ENCODE results near the gene CHST14.

The CHST14 gene

GRCh38 chr15:40463279-40463678, 7.5 kb upstream of the CHST14 start:
- no peak for DNase-seq (ENCODE audit: low spot score)

GRCh38 chr15:40463886-40464545, 6.8 kb upstream of the CHST14 start:
- DNase-seq (ENCODE audit: low spot score) = no peak

- DNase-seq (ENCODE audit: low spot score) = no peak
Measured at GRCh38 chr15:40464595-40465185, 6.1 kb upstream of the CHST14 start.

- DNase-seq (ENCODE audit: low spot score) = no peak
Measured at GRCh38 chr15:40465939-40466338, 4.8 kb upstream of the CHST14 start.

GRCh38 chr15:40466426-40467260, 4.1 kb upstream of the CHST14 start:
- no peak for DNase-seq (ENCODE audit: low spot score)

GRCh38 chr15:40467261-40467615, 3.5 kb upstream of the CHST14 start:
- DNase-seq (ENCODE audit: low spot score) = no peak

- DNase-seq (ENCODE audit: low spot score) = no peak
Measured at GRCh38 chr15:40468898-40469331, 1.9 kb upstream of the CHST14 start.

- no peak for DNase-seq (ENCODE audit: low spot score)
Measured at GRCh38 chr15:40469776-40470390, 901 bp upstream of the CHST14 start.

GRCh38 chr15:40471105-40471807, 472 bp downstream of the CHST14 start:
- DNase-seq (ENCODE audit: low spot score) = no peak

GRCh38 chr15:40471808-40472150, 995 bp downstream of the CHST14 start:
- DNase-seq (ENCODE audit: low spot score) = no peak

- no peak for DNase-seq (ENCODE audit: low spot score)
Measured at GRCh38 chr15:40472171-40472727, 1.5 kb downstream of the CHST14 start.

- DNase-seq (ENCODE audit: low spot score) = no peak
Measured at GRCh38 chr15:40474581-40474980, 3.8 kb downstream of the CHST14 start.

GRCh38 chr15:40477642-40478327, 7.0 kb downstream of the CHST14 start:
- no peak for DNase-seq (ENCODE audit: low spot score)

- no peak for DNase-seq (ENCODE audit: low spot score)
Measured at GRCh38 chr15:40479024-40479423, 8.2 kb downstream of the CHST14 start.

- no peak for DNase-seq (ENCODE audit: low spot score)
Measured at GRCh38 chr15:40481341-40482074, 10.7 kb downstream of the CHST14 start.

- DNase-seq (ENCODE audit: low spot score) = no peak
Measured at GRCh38 chr15:40483919-40484318, 13.1 kb downstream of the CHST14 start.

- DNase-seq (ENCODE audit: low spot score) = no peak
Measured at GRCh38 chr15:40486066-40486770, 15.4 kb downstream of the CHST14 start.

- no peak for DNase-seq (ENCODE audit: low spot score)
Measured at GRCh38 chr15:40487816-40488682, 17.3 kb downstream of the CHST14 start.

Measured in D341Med (cell line).